Measurements from ENCODE around the gene OPRL1.

DNA sequence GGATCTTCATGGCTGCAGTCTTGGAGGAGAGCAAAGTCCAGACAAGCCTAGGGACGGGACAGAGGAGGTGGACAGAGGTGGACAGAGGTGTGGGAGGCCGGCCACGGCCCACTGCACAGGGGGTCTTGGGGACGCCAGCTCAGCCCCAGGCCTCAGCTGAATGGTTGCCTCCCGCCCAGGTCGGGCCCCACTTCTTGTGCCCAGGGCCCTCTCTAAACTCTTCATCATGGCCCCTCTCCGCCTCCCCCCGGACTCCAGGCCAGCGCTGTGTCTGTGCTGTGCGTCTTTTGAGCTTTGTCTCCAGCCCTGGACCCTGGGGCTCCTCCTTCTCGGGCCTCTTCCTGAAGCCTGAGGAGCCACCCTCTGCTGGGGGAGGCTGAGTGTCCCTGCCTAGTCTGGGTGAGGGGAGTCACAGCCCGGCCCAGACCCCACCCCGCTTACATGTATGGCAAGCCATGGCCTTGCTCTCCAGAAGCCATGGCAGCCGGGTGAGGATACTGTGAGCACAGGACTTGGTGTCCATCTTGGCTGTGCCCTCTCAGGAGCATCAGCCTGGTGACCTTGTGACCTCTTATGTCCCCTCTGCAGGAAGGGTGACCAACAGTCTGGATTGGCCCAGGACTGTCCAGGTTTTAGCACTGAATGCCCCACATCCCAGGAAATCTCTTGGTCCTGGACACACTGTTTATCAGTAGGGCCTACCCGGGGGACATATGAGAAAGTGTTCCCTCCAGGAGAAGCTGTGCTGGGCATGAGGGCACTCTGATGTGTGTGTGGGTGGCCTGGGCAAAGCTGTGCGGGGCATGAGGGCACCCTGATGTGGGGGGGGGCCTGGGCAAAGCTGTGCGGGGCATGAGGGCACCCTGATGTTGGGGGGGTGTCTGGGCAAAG lies 36.9 kb downstream of the OPRL1 start:
- TF ChIP-seq POLR2AphosphoS5 (IDR thresholded peaks at IDR 0.05), result no peak
- TF ChIP-seq POLR2A (IDR thresholded peaks at IDR 0.05), result no peak
- no peak for TF ChIP-seq CTCF (IDR thresholded peaks at IDR 0.05)

Data from breast epithelium (tissue), 3 donors.